H9 (cell line): ENCODE results near the gene AKAP3. TPM values are rescaled to one million over a fixed set of nuclear protein-coding genes. Genes with fewer than 3 reads are reported as not detected.

Experiments used
- DNase-seq: peaks from one replicate; pipeline ENCODE4 v3.0.0-alpha.2; 2017
- H2AFZ ChIP-seq: one replicate; pipeline ENCODE4 v1.6.1; 2013; ENCODE audit warnings: mild to moderate bottlenecking, low read length, control low read depth, moderate library complexity
- H2AK5ac ChIP-seq: 2 replicates; pipeline ENCODE4 v1.6.1; 2013; ENCODE audit warnings: low read length, control low read depth, mixed read lengths; ENCODE audit not compliant: insufficient read length
- H2BK120ac ChIP-seq: one replicate; pipeline ENCODE4 v1.6.1; 2013; ENCODE audit warnings: low read depth, mild to moderate bottlenecking, low read length, control low read depth, inconsistent platforms; ENCODE audit not compliant: poor library complexity, severe bottlenecking
- H2BK12ac ChIP-seq: 2 replicates; pipeline ENCODE4 v1.6.1; 2013; ENCODE audit warnings: low read length, control low read depth, mixed read lengths, low read depth; ENCODE audit not compliant: insufficient read length
- H2BK15ac ChIP-seq: 2 replicates; pipeline ENCODE4 v1.6.1; 2013; ENCODE audit warnings: low read depth, low read length, control low read depth
- H2BK20ac ChIP-seq: one replicate; pipeline ENCODE4 v1.6.1; 2013; ENCODE audit warnings: low read depth, mild to moderate bottlenecking, low read length, control low read depth, inconsistent platforms; ENCODE audit not compliant: poor library complexity, severe bottlenecking
- H2BK5ac ChIP-seq: 2 replicates; pipeline ENCODE4 v1.6.1; 2013; ENCODE audit warnings: low read length, control low read depth, mixed read lengths; ENCODE audit not compliant: insufficient read length
- H3K14ac ChIP-seq: 2 replicates; pipeline ENCODE4 v1.6.1; 2013; ENCODE audit warnings: low read length, control low read depth; ENCODE audit not compliant: insufficient read depth
- H3K18ac ChIP-seq: 2 replicates; pipeline ENCODE4 v1.6.1; 2013; ENCODE audit warnings: low read depth, mild to moderate bottlenecking, mixed read lengths, low read length, control low read depth; ENCODE audit not compliant: insufficient read length
- H3K23ac ChIP-seq: 2 replicates; pipeline ENCODE4 v1.6.1; 2013; ENCODE audit warnings: low read length, control low read depth, mixed read lengths, low read depth; ENCODE audit not compliant: insufficient read length
- H3K23me2 ChIP-seq: 2 replicates; pipeline ENCODE4 v1.6.1; 2013; ENCODE audit warnings: low read depth, mild to moderate bottlenecking, mixed read lengths, low read length, control low read depth; ENCODE audit not compliant: insufficient read length, poor library complexity, severe bottlenecking
- H3K27ac ChIP-seq: 2 replicates; pipeline ENCODE4 v1.5.1; 2013; ENCODE audit warnings: low read length, control low read depth, mixed read lengths, low read depth; ENCODE audit not compliant: insufficient read length
- H3K27me3 ChIP-seq: 2 replicates; pipeline ENCODE4 v1.6.1; 2013; ENCODE audit warnings: low read length, control low read depth, inconsistent platforms; ENCODE audit not compliant: insufficient read depth
- H3K4ac ChIP-seq: 2 replicates; pipeline ENCODE4 v1.6.1; 2013; ENCODE audit warnings: low read depth, mild to moderate bottlenecking, control low read depth, inconsistent platforms, low read length, moderate library complexity
- H3K4me1 ChIP-seq: 2 replicates; pipeline ENCODE4 v1.6.1; 2013; ENCODE audit warnings: low read length, control low read depth, inconsistent platforms; ENCODE audit not compliant: insufficient read depth
- H3K4me2 ChIP-seq: 2 replicates; pipeline ENCODE4 v1.6.1; 2013; ENCODE audit warnings: low read length, control low read depth, mixed read lengths; ENCODE audit not compliant: insufficient read length, insufficient read depth
- H3K56ac ChIP-seq: 2 replicates; pipeline ENCODE4 v1.6.1; 2013; ENCODE audit warnings: low read depth, mild to moderate bottlenecking, mixed read lengths, low read length, control low read depth; ENCODE audit not compliant: insufficient read length
- H3K79me1 ChIP-seq: 2 replicates; pipeline ENCODE4 v1.6.1; 2013; ENCODE audit warnings: low read depth, mild to moderate bottlenecking, moderate library complexity, low read length, control low read depth, inconsistent platforms; ENCODE audit not compliant: insufficient read depth, poor library complexity, severe bottlenecking
- H3K79me2 ChIP-seq: 2 replicates; pipeline ENCODE4 v1.6.1; 2013; ENCODE audit warnings: low read length, control low read depth, inconsistent platforms; ENCODE audit not compliant: insufficient read depth
- H3K9ac ChIP-seq: 2 replicates; pipeline ENCODE4 v1.6.1; 2013; ENCODE audit warnings: low read length, control low read depth, mixed read lengths; ENCODE audit not compliant: insufficient read length; ENCODE audit errors: extremely low read depth
- H3K9me3 ChIP-seq: one replicate; pipeline ENCODE4 v1.6.1; 2013; ENCODE audit warnings: low read depth, low read length, inconsistent platforms; ENCODE audit not compliant: control insufficient read depth
- H3T11ph ChIP-seq: one replicate; pipeline ENCODE4 v1.6.1; 2013; ENCODE audit warnings: mild to moderate bottlenecking, low read length, control low read depth, inconsistent platforms
- H4K20me1 ChIP-seq: one replicate; pipeline ENCODE4 v1.6.1; 2013; ENCODE audit not compliant: control insufficient read depth, insufficient read length, insufficient read depth
- H4K5ac ChIP-seq: 2 replicates; pipeline ENCODE4 v1.6.1; 2013; ENCODE audit warnings: low read depth, mild to moderate bottlenecking, mixed read lengths, low read length, control low read depth; ENCODE audit not compliant: insufficient read length
- H4K8ac ChIP-seq: replicated peaks from 2 replicates; pipeline ENCODE4 v1.6.1; 2013; ENCODE audit warnings: low read length, control low read depth, mixed read lengths, low read depth; ENCODE audit not compliant: insufficient read length
- H4K91ac ChIP-seq: 2 replicates; pipeline ENCODE4 v1.6.1; 2013; ENCODE audit warnings: low read depth, mild to moderate bottlenecking, moderate library complexity, mixed read lengths, low read length, control low read depth; ENCODE audit not compliant: insufficient read length
- H3K27ac Mint-ChIP-seq, 3 experiments: 2 replicates in 2 of 3; 3 replicates in 1 of 3; pipeline ENCODE4 v1.8.0; 2020 to 2021; ENCODE audit warnings: mixed read lengths in 3 of 3, mild to moderate bottlenecking in 1 of 3, moderate library complexity in 1 of 3
- H3K27me3 Mint-ChIP-seq: 2 replicates; pipeline ENCODE4 v1.8.0; 2021; ENCODE audit warnings: low read depth, mild to moderate bottlenecking, moderate library complexity, mixed read lengths
- H3K36me3 Mint-ChIP-seq, 3 experiments: 2 replicates in 2 of 3; 3 replicates in 1 of 3; pipeline ENCODE4 v1.8.0; 2020 to 2021; ENCODE audit warnings: low read depth in 3 of 3, mixed read lengths in 3 of 3; ENCODE audit not compliant: insufficient read depth in 1 of 3
- H3K4me1 Mint-ChIP-seq, 2 experiments: 2 replicates each; pipeline ENCODE4 v1.8.0; 2020; ENCODE audit warnings: mixed read lengths in 2 of 2
- H3K4me3 Mint-ChIP-seq, 2 experiments: 2 replicates in 1 of 2; 3 replicates in 1 of 2; pipeline ENCODE4 v1.8.0; 2020 to 2021; ENCODE audit warnings: mild to moderate bottlenecking in 2 of 2, mixed read lengths in 2 of 2, moderate library complexity in 1 of 2
- H3K9me3 Mint-ChIP-seq, 2 experiments: 2 replicates in 1 of 2; 3 replicates in 1 of 2; pipeline ENCODE4 v1.8.0; 2020; ENCODE audit warnings: mild to moderate bottlenecking in 2 of 2, mixed read lengths in 2 of 2, moderate library complexity in 1 of 2
- CTCF ChIP-seq: fragments of 200-600 bp; sonication (generic); conservative IDR thresholded peaks from 3 replicates; pipeline ENCODE4 v1.8.0; 2021; ENCODE audit warnings: antibody characterized with exemption, mild to moderate bottlenecking
- WGBS: extraction: QIAGEN DNeasy Blood & Tissue Kit; methylation state at CpG from one replicate; pipeline ENCODE4 v1.1.7; 2013; ENCODE audit warnings: missing lambda C conversion rate, low lambda C conversion rate, mixed read lengths; ENCODE audit not compliant: insufficient read length; ENCODE audit errors: extremely low coverage; 5-methylcytosine and 5-hydroxymethylcytosine counted together
- total RNA-seq: library from RNA; stranded (reverse); gene quantifications from 2 replicates; pipeline ENCODE4 v1.2.1, GENCODE V29; 2021

The AKAP3 gene
- total RNA-seq, 1 experiment from 2014 or later: 1.3 TPM

DNA sequence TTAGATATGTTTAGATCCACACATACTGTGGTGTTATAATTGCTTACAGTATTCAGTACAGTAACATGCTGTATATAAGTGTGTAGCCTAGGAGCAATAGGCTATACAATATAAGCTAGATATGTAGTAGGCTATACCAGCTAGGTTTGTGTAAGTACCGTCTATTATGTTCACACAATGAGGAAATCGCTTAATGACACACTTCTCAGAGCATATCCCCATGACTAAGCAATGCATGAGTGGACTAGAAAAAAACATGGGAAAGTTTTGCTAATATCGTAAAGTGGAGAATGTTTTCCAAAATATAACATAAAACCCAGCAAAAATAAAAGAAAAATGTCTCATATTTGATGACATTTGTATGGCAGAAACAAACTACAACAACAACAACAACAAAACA, 27.3 kb downstream of the AKAP3 start:
- Histone ChIP-seq H3K56ac (no peak overlapping the region), H2AFZ (no peak overlapping the region), H3K9me3 (no peaks in the 10 kb centered on the region), H3K79me2 (no peaks in the 10 kb centered on the region), H3K23ac (no peak overlapping the region), H3T11ph (no peak overlapping the region), H4K5ac (no peak overlapping the region), H3K18ac (no peak overlapping the region), H3K4me1 (no peaks in the 10 kb centered on the region), H4K91ac (no peak overlapping the region), H3K79me1 (no peaks in the 10 kb centered on the region), H4K8ac (no peak overlapping the region), H2BK120ac (no peak overlapping the region), H3K23me2 (no peaks in the 10 kb centered on the region), H4K20me1 (no peaks in the 10 kb centered on the region), H3K4me2 (no peak overlapping the region), H2BK12ac (no peak overlapping the region), H3K4ac (no peak overlapping the region), H3K27ac (no peak overlapping the region), H2BK20ac (no peak overlapping the region), H2AK5ac (no peak overlapping the region), H2BK15ac (no peak overlapping the region), H3K14ac (no peak overlapping the region), H2BK5ac (no peak overlapping the region), H3K27me3 (no peaks in the 10 kb centered on the region), H3K9ac (no peak overlapping the region)
- no peaks in the 10 kb centered on the region for H3K9me3 Mint-ChIP-seq
- WGBS: no CpG with 5 or more reads among the region's 3 CpGs
- H3K27me3 Mint-ChIP-seq: peaks cover 13% of the 10 kb centered on the region
- no peak overlapping the region for H3K4me3 Mint-ChIP-seq
- DNase-seq: no peak
- no peaks in the 10 kb centered on the region for H3K36me3 Mint-ChIP-seq
- TF ChIP-seq CTCF: no peak
- H3K4me1 Mint-ChIP-seq: no peaks in the 10 kb centered on the region
- H3K27ac Mint-ChIP-seq: no peak overlapping the region
